HG03196 (cell line): ENCODE data around the gene BCL11A.

ENCODE experiments used
- ATAC-seq: cut with Tn5 transposase; IDR thresholded peaks from one replicate; pipeline ENCODE4 v1.9.1; 2021; ENCODE audit not compliant: unreplicated experiment

Gene BCL11A

GRCh38 chr2:60553495-60554073 is at the start of gene BCL11A:
Gene BCL11A (minus strand): TSS chr2:60553654. CDS start chr2:60553270, 384 bp downstream.
- peak; percentile 14 for ATAC-seq

GRCh38 chr2:60602828-60603532 is 49.5 kb upstream of the BCL11A start:
- ATAC-seq, result no peak

- ATAC-seq, result no peak
These were observed 48.9 kb upstream of the BCL11A start for GRCh38 chr2:60602388-60602787.

GRCh38 chr2:60598271-60598670 is 44.8 kb upstream of the BCL11A start:
- no peak for ATAC-seq

- no peak for ATAC-seq
These were observed 43.9 kb upstream of the BCL11A start for GRCh38 chr2:60597346-60597745.

GRCh38 chr2:60596411-60596810 is 43.0 kb upstream of the BCL11A start:
- no peak for ATAC-seq

GRCh38 chr2:60595953-60596352 is 42.5 kb upstream of the BCL11A start:
- no peak for ATAC-seq

GRCh38 chr2:60589104-60589503 is 35.6 kb upstream of the BCL11A start:
- ATAC-seq, result no peak

- no peak for ATAC-seq
These were observed 32.6 kb upstream of the BCL11A start for GRCh38 chr2:60586081-60586480.

GRCh38 chr2:60585276-60585675 is 31.8 kb upstream of the BCL11A start:
- ATAC-seq, result no peak

- no peak for ATAC-seq
These were observed 30.1 kb upstream of the BCL11A start for GRCh38 chr2:60583604-60584003.

- peak; percentile 98 for ATAC-seq
These were observed 28.2 kb upstream of the BCL11A start for GRCh38 chr2:60581433-60582282.

GRCh38 chr2:60577682-60578283 is 24.3 kb upstream of the BCL11A start:
- ATAC-seq, result no peak

- ATAC-seq, result no peak
These were observed 19.8 kb upstream of the BCL11A start for GRCh38 chr2:60573251-60573650.

GRCh38 chr2:60570251-60570650 is 16.8 kb upstream of the BCL11A start:
- no peak for ATAC-seq

GRCh38 chr2:60569680-60570111 is 16.2 kb upstream of the BCL11A start:
- no peak for ATAC-seq

- ATAC-seq, result no peak
These were observed 14.7 kb upstream of the BCL11A start for GRCh38 chr2:60567919-60568768.

- ATAC-seq, result no peak
These were observed 13.6 kb upstream of the BCL11A start for GRCh38 chr2:60567096-60567495.

- ATAC-seq, result no peak
These were observed 12.0 kb upstream of the BCL11A start for GRCh38 chr2:60565472-60565871.
